Smooth muscle cell of trachea (primary cell): ENCODE results near the gene TDRD1. TPM values are rescaled to one million over a fixed set of nuclear protein-coding genes. Genes with fewer than 3 reads are reported as not detected.

Experiments
- total RNA-seq: library from RNA; depleted of rRNA; stranded (reverse); fragments of >200 nt; gene quantifications from 2 replicates; pipeline ENCODE4 v1.2.1, GENCODE V29; 2014

The TDRD1 gene
- total RNA-seq: 0.29 and 0.50 TPM in 2 replicates

GRCh38 chr10:114179148-114179547 is at the start of gene TDRD1:
Gene TDRD1 (plus strand): TSS chr10:114179353. CDS start chr10:114187832, 8,479 bp downstream.

GRCh38 chr10:114173921-114174694 is 5.0 kb upstream of the TDRD1 start, which contains the start of gene CCDC186:
Gene CCDC186 (minus strand): TSS chr10:114174203. CDS start chr10:114163268, 10,935 bp downstream.

GRCh38 chr10:114239117-114239993 is 60.2 kb downstream of the TDRD1 start, which contains the start of gene VWA2:
Gene VWA2 (plus strand): TSS chr10:114239254. CDS start chr10:114248714, 9,460 bp downstream.

Other genes starting within 250 kb of the TDRD1 start
- gene ADRB1, start 135.5 kb upstream of the TDRD1 start, total RNA-seq: under 0.01 TPM in 1 of 2 replicates, not detected in the other
- 11.6 and 22.0 TPM in 2 replicates for gene CCDC186, start 5.2 kb upstream of the TDRD1 start, total RNA-seq
- gene VWA2, start 59.9 kb downstream of the TDRD1 start, total RNA-seq: 0.58 and 0.83 TPM in 2 replicates
- gene AFAP1L2, start 225.1 kb downstream of the TDRD1 start, total RNA-seq: 0.17 and 0.29 TPM in 2 replicates